Activated CD4-positive, alpha-beta T cell treated with anti-CD3 and anti-CD28 coated beads, Interleukin-2, amount 50 U/mL, for 48 hours (primary cell): ENCODE data around the gene PBLD.
"Not testable (repeated sequence)": the region's sequence is repeated elsewhere in the genome, so short reads cannot be mapped to it uniquely, and the experiment has no call there.

ENCODE experiments used
- DNase-seq, 2 experiments: peaks; one replicate each; pipeline ENCODE4 v3.0.0-alpha.2; 2020

Gene PBLD

GRCh38 chr10:68330852-68331454 lies 1.8 kb downstream of the PBLD start:
- peak; percentile 16 to 34 for DNase-seq

GRCh38 chr10:68329506-68329861 lies 3.2 kb downstream of the PBLD start:
- no peak for DNase-seq

DNA sequence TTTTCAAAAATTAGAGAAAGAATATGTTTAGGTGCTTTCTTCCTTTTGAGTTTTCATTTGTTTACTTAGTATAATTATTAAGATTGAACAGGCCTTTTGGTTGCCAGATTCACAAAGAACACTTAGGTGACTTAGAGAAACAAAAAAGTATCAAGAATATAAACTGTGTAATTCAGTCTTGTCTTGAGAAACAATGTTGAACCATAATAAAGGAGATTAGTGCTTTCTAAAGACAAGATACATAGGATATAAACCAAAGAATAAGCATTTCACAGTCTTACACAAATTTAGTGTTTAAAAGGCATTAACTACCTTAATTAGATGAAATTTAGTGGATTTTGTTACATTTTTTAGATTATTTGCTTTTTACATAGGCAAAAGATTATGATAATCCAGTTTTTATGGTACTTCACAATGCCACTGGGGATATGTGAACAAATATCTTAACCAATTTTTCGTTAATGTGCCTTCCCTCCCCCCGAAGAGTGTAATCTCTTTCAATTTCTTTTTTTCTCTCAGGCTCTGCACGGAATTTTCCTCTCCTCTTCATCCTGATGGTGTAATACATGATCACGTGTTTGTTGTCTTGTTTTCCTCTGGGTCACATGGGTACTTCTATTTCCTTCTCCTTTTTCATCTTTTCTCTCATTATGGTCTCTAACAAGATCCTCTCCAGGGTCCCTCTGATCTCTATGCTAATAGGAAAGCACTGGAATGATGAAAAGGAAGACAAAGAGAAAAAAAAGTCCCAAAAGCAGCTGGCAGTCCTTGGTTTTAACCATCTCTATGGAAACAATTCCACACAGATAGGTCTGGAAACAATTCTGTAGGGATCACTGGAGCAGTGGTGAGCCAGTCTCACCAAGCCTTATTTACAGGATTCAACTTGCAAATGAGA lies 4.6 kb downstream of the PBLD start:
- no peak for DNase-seq

DNA sequence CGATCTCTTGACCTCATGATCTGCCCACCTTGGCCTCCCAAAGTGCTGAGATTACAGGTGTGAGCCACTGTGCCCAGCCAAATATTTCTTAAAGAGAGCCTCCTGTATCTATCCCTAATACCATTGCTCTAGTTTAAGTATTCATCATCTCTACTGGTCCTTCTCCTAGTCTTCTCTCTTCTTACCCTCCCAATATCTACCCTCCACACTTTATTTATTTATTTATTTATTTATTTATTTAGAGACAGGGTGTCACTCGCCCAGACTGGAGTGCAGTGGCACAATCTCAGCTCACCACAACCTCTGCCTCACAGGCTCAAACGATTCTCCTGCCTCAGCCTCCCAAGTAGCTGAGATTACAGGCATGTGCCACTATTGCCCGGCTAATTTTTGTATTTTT lies 8.3 kb downstream of the PBLD start:
- DNase-seq, result not testable (repeated sequence)

DNA sequence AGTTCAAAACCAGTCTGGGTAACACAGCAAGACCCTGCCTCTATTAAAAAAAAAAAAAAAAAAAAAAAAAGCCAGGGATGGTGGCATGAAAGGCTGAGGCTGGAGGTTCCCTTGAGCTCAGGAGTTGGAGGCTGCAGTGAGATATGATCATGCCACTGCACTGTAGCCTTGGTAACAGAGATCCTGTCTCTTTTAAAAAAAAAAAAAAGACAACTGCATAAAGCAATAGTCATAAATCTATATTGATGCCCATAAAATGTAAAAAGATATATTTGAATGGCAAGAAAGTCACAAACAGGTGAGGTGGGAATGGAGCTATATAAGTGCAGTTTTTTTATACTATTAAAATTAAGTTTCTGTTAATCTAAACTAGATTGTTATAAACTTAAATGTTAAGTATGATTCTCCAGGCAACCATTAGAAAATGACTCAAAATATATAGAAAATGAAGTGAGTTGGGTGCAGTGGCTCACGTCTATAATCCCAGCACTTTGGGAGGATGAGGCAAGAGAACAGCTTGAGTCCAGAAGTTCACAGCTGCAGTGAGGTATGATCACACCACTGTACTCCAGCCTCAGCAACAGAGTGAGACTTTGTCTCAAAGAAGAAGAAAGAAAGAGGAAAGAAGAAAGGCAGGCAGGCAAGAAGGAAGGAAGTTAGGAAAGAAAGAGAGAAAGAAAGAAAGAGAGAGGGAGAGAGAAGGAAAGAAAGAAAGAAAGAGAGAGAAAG lies 14.2 kb downstream of the PBLD start:
- no peak for DNase-seq

GRCh38 chr10:68315582-68315981 lies 17.1 kb downstream of the PBLD start:
- no peak for DNase-seq

DNA sequence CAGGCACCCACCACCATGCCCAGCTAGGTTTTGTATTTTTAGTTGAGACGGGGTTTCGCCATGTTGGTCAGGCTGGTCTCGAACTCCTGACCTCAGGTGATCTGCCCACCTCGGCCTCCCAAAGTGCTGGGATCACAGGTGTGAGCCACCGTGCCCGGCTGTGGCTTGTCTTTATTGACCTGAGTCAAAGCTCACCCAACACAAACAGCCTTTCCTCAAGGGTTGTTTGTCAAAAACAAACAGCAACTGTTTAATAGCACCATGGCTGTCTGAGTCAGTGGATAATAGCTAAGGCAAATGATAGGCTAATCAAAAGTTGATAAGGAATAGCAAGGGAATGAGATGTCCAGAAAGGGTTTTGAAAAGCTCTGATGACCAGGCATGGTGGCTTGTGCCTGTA lies 17.8 kb downstream of the PBLD start:
- not testable (repeated sequence) for DNase-seq

DNA sequence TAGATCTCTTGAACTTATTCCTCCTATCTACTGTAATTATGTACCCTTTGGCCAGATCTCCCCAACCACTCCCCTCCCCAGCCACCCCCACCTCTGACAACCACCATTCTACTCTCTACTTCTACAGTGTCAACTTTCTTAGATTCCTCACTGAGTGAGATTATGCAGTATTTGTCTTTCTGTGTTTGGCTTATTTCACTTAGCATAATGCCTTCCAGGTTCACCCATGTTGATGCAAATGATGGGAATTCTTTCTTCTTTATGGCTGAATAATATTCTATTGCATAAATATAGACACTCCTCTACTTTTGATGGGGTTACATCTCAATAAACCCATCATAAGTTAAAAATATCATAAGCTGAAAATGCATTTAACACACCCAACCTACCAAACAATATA lies 22.2 kb downstream of the PBLD start:
- DNase-seq, result no peak

- DNase-seq, result no peak
Observed at GRCh38 chr10:68305854-68306253, 26.9 kb downstream of the PBLD start.

DNA sequence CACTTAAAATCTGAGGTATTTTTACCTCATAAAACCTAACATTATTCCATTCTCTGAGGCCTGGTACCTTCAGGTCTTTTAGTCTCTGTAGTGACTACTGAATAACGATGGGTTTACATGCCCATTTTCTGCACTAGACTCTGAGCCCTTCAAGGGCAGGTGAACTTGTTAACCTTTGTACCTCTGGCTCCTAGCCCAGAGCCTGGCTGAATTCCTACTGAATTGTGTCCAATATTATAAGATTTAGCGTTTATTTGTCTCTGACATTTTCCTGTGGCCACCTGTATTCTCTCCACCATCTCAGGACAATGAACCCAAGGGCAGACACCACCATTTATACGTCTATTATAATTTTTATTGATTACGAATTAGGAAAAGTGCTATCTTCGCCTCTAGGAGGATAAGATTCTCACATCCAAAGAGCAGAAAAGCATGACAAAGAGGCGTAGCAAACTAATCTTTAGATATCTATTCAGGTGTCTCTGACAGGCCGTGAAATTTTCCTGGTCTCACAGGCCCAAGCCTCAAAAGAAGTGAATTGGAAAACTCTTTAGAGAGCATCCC lies 28.8 kb downstream of the PBLD start:
- DNase-seq, result no peak

DNA sequence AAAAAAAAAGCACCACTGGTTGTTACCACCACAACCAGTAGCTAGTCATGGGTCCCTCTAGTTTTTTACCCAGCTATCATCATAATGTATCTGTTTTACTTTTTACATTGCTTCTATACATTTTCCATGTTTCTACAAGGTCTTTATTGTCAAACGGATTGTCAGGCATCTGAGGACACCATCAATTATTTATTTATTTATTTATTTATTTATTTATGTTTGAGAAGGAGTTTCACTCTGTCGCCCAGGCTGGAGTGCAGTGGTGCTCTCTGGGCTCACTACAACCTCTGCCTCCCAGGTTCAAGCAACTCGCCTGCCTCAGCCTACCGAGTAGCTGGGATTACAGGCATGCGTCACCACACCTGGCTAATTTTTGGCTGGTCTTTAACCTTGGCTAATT lies 29.9 kb downstream of the PBLD start:
- DNase-seq, result no peak

DNA sequence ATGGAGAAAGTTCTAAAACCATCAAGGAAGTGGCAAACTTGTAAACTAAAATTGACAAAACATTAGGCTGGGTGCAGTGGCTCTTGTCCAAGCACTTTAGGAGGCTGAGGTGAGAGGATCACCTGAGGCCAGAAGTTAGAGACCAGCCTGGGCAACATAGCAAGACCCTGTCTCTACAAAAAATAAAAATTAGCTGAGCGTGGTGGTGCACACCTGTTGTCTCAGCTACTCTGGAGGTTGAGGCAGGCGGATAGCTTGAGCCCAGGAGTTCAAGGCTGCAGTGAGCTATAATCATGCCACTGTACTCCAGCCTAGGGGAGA lies 30.3 kb downstream of the PBLD start:
- no peak for DNase-seq

DNA sequence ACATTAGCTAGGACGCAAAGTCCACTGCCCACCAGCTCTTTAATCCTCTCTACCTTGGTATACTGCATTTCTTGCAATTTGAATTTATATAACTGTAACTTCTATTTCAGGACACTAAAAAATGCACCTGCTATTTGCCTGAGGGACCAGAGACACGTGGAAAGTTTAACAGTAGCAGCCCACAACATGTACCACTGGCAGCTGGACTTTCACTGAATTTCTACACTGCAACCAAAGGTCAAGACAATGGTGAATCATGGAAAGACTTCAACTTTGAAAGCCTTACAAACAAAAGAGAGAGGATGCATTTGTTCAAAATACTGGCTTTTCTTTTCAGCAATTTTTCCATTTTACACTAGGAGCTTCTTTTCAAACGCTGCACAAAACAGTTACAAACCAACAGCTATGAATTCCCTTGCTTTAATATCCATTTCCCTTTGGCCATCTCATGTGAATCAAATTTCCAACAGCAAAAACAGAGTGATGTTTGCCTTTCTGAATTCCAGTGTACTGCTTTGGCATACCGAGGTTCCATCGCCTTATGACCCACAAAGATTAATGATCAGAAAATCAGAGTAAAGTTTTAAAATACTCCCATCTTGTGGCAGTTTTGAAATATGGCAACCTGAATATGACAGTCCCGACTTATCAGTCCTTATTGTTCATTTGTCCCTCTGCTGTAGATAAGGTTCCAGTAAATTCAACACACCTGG lies 30.8 kb downstream of the PBLD start:
- DNase-seq, result no peak

- DNase-seq, result no peak
Observed at GRCh38 chr10:68301301-68301700, 31.4 kb downstream of the PBLD start.

DNA sequence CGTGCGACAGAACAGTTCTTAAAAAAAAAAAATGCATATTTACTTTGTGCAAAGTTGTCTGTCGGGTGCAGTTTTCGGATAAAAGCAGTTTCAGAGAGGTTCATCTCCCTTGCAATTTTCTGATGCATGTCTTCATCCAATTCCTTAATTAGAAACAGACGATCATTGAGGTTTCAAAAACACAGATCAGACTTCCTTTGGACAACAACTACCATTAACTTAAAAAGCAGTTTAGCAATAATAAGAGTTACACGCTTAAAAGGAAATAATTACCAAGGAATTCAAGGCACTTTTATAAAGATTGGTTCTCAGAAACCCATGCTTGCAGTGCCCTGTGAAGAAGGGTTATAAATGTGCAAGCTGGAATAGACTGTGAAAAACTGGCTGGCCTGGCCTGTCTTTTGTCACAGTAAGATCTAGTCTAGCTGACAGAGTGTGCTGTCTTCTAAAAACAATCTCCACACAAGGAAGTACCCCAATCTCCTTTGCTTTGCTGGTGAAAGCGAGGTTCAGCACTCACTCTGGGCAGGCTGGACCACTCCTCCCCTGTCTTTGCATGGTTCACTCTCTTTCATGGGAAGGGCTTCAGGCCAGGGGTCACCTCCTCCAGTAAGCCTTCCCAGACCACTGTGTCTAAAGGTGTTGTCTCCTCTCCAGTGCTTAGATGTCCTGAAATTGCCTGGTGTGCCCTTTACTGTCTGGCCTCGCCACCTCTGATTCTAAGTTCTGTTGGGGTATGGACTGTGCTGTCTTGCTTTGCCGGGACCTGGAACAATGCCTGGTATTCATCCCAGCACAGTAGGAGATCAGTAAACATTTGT lies 35.7 kb downstream of the PBLD start:
- DNase-seq, result no peak

GRCh38 chr10:68290736-68291135 lies 42.0 kb downstream of the PBLD start:
- no peak for DNase-seq

- DNase-seq, result no peak
Observed at GRCh38 chr10:68288717-68289116, 44.0 kb downstream of the PBLD start.

- DNase-seq, result no peak
Observed at GRCh38 chr10:68284062-68285001, 48.4 kb downstream of the PBLD start.

GRCh38 chr10:68280758-68281157 lies 52.0 kb downstream of the PBLD start:
- no peak for DNase-seq

DNA sequence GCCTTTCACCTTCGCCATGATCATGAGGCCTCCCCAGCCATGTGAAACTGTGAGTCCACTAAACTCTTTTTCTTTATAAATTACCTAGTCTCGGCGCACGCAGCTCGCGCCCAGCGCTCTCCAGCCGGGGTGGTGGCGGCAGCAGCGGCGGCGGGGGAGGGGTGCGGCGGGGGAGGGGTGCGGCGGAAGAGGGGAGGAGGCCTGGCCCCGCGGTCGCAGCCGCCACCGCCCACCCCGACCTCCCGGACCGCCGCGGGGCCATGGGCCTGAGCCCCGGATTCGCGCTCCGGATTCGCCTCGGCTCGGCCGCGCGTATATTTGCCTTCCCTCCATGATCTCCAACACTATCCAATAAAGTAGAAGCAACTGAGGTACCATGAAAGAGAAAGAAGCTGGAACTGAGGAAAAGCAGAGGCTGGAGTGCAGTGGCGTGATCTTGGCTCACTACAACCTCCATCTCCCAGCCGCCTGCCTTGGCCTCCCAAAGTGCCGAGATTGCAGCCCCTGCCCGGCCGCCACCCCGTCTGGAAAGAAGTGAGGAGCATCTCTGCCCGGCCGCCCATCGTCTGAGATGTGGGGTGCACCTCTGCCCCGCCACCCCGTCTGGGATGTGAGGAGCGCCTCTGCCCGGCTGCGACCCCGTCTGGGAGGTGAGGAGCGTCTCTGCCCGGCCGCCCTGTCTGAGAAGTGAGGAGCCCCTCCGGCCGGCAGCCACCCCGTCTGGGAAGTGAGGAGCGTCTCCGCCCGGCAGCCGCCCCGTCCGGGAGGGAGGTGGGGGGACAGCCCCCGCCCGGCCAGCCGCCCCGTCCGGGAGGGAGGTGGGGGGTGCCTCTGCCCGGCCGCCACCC lies 53.6 kb downstream of the PBLD start:
- DNase-seq, result not testable (repeated sequence)
